HuH-7.5 (cell line): Measurements from ENCODE around the gene IMMP2L.
"Not testable (repeated sequence)": the region's sequence is repeated elsewhere in the genome, so short reads cannot be mapped to it uniquely, and the experiment has no call there.

Source experiments
- DNase-seq: peaks from one replicate; pipeline ENCODE4 v3.0.0; 2011; ENCODE audit warnings: low spot score

IMMP2L gene

GRCh38 chr7:111329367-111330234 lies 232.7 kb downstream of the IMMP2L start:
- no peak for DNase-seq

- no peak for DNase-seq
These were observed 233.8 kb downstream of the IMMP2L start for GRCh38 chr7:111328487-111328886.

- DNase-seq, result no peak
These were observed 237.5 kb downstream of the IMMP2L start for GRCh38 chr7:111324776-111325175.

- no peak for DNase-seq
These were observed 238.1 kb downstream of the IMMP2L start for GRCh38 chr7:111324228-111324627.

- DNase-seq, result not testable (repeated sequence)
These were observed 238.6 kb downstream of the IMMP2L start for GRCh38 chr7:111323670-111324069.

GRCh38 chr7:111320133-111320532 lies 242.2 kb downstream of the IMMP2L start:
- DNase-seq, result no peak

- no peak for DNase-seq
These were observed 249.3 kb downstream of the IMMP2L start for GRCh38 chr7:111312966-111313365.

GRCh38 chr7:111308691-111309090 lies 253.6 kb downstream of the IMMP2L start:
- DNase-seq, result no peak

GRCh38 chr7:111301891-111302290 lies 260.4 kb downstream of the IMMP2L start:
- no peak for DNase-seq

- no peak for DNase-seq
These were observed 267.8 kb downstream of the IMMP2L start for GRCh38 chr7:111294494-111294893.

- no peak for DNase-seq
These were observed 270.2 kb downstream of the IMMP2L start for GRCh38 chr7:111292026-111292470.

- DNase-seq, result no peak
These were observed 271.3 kb downstream of the IMMP2L start for GRCh38 chr7:111290982-111291381.

- no peak for DNase-seq
These were observed 271.9 kb downstream of the IMMP2L start for GRCh38 chr7:111290419-111290818.

- DNase-seq, result not testable (repeated sequence)
These were observed 273.9 kb downstream of the IMMP2L start for GRCh38 chr7:111288441-111288840.

- no peak for DNase-seq
These were observed 279.7 kb downstream of the IMMP2L start for GRCh38 chr7:111282626-111283025.

- DNase-seq, result no peak
These were observed 287.4 kb downstream of the IMMP2L start for GRCh38 chr7:111274857-111275256.

GRCh38 chr7:111272092-111272491 lies 290.2 kb downstream of the IMMP2L start:
- no peak for DNase-seq

GRCh38 chr7:111270794-111271193 lies 291.5 kb downstream of the IMMP2L start:
- not testable (repeated sequence) for DNase-seq

GRCh38 chr7:111268941-111269340 lies 293.4 kb downstream of the IMMP2L start:
- no peak for DNase-seq

- DNase-seq, result no peak
These were observed 295.7 kb downstream of the IMMP2L start for GRCh38 chr7:111266613-111267012.

GRCh38 chr7:111265394-111265793 lies 296.9 kb downstream of the IMMP2L start:
- no peak for DNase-seq

- no peak for DNase-seq
These were observed 297.3 kb downstream of the IMMP2L start for GRCh38 chr7:111264981-111265380.

- DNase-seq, result no peak
These were observed 298.0 kb downstream of the IMMP2L start for GRCh38 chr7:111264111-111264868.
